Measurements from ENCODE around the gene PPP2R2B.

Gene PPP2R2B

DNA sequence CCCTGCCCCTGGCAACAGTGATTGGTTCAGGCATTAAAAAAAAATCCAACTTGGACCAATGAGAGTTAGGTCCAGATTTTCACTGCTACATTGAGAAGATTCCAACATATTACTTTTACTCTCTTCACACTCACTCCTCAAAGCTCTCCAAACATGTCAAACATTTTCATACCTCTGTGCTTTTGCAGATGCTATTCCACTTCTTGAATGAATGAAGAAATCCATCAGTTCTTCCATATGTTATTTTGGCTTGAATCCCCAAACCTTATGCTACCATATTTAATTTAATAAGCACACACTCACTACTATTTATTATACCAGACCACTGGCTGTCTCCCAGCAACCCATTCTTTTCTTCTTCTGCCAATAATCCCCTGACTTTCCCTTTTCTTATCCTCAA is 87.1 kb downstream of the PPP2R2B start:
- H3K9ac ChIP-seq (ENCODE audit: low read length): no peak overlapping the region
- H3K4me1 ChIP-seq (ENCODE audit: control insufficient read depth, insufficient read depth, low read length): no peaks in the 10 kb centered on the region
- no peak overlapping the region for H3K4me3 ChIP-seq (ENCODE audit: low read length)
- H3K9me3 ChIP-seq (ENCODE audit: control insufficient read depth, low read length): no peaks in the 10 kb centered on the region
- no peaks in the 10 kb centered on the region for H3K36me3 ChIP-seq (ENCODE audit: control insufficient read depth, insufficient read depth, low read length)
- no peaks in the 10 kb centered on the region for H3K27me3 ChIP-seq (ENCODE audit: control insufficient read depth, insufficient read depth, low read length)

DNA sequence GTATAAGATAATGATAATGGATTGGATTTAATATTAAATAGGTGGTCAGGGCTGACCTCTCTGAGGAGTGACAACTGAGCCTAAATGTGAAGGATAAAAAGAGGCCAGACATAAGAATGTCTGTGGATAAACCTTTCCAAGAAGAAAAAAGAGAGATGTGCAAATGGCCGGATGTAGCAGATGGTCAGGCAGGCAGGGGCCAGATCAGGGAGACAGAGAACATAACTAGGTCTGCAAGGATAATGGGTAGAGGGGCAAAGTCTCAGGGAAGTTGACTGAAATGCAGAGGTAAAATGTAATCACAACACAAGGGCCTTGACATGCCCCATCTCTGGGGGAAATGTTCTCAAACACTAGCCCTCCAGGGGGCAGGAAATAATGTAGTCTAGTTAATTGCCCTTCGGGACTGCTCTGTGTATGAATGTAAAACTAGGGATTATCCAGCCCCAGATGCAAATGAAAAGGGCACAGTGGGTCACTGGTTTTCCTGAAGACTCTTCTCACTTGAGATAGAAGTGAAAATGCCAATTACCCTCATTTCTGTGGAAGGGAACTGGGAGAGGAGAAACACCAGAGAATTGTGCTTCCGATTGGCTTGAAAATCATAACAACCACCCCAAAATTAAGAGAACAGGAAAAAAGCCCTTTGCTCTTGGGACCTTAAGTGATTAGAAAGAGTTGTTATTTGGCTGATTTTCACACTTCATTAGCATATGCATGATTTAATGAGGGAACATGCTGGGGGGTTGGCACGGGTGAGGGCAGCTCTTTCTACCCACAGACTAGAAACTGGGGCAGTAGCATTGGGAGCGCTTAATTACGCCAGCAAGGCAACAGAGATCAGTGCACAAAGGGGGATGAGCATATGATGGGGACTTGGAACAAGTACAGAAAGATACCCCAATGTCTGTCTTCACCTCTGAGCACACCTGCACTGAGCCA is 88.6 kb downstream of the PPP2R2B start:
- H3K9me3 ChIP-seq (ENCODE audit: control insufficient read depth, low read length): no peaks in the 10 kb centered on the region
- H3K4me3 ChIP-seq (ENCODE audit: low read length): no peak overlapping the region
- H3K4me1 ChIP-seq (ENCODE audit: control insufficient read depth, insufficient read depth, low read length): no peaks in the 10 kb centered on the region
- H3K9ac ChIP-seq (ENCODE audit: low read length): no peak overlapping the region
- H3K27me3 ChIP-seq (ENCODE audit: control insufficient read depth, insufficient read depth, low read length): no peaks in the 10 kb centered on the region
- no peaks in the 10 kb centered on the region for H3K36me3 ChIP-seq (ENCODE audit: control insufficient read depth, insufficient read depth, low read length)

GRCh38 chr5:146788898-146789297 is 89.7 kb downstream of the PPP2R2B start:
- Histone ChIP-seq H3K9ac (ENCODE audit: low read length) (no peak overlapping the region), H3K4me1 (ENCODE audit: control insufficient read depth, insufficient read depth, low read length) (no peaks in the 10 kb centered on the region), H3K9me3 (ENCODE audit: control insufficient read depth, low read length) (no peaks in the 10 kb centered on the region), H3K4me3 (ENCODE audit: low read length) (no peak overlapping the region), H3K27me3 (ENCODE audit: control insufficient read depth, insufficient read depth, low read length) (no peaks in the 10 kb centered on the region), H3K36me3 (ENCODE audit: control insufficient read depth, insufficient read depth, low read length) (no peaks in the 10 kb centered on the region)

- Histone ChIP-seq H3K36me3 (ENCODE audit: control insufficient read depth, insufficient read depth, low read length) (no peaks in the 10 kb centered on the region), H3K4me1 (ENCODE audit: control insufficient read depth, insufficient read depth, low read length) (no peaks in the 10 kb centered on the region), H3K9me3 (ENCODE audit: control insufficient read depth, low read length) (no peaks in the 10 kb centered on the region), H3K9ac (ENCODE audit: low read length) (no peak overlapping the region), H3K4me3 (ENCODE audit: low read length) (no peak overlapping the region), H3K27me3 (ENCODE audit: control insufficient read depth, insufficient read depth, low read length) (no peaks in the 10 kb centered on the region)
Observed at GRCh38 chr5:146785065-146785464, 93.5 kb downstream of the PPP2R2B start.

DNA sequence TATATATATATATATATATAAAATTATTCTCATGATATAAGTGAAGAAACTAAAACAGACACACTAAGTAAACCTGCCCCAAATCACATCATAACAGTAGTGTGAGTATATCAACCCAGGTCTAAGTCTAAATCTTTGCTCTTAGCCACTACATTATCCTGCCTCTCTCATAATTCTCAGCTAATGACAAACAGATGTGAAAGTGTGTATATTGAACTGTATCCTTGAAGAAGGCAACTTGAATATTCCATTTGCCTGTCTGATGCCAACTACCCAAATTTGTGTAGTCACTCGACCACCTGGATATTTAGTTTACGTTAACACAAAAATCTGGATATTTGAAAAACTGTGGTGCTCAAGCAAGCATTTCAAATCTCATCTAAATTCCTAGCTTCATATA is 97.4 kb downstream of the PPP2R2B start:
- H3K36me3 ChIP-seq (ENCODE audit: control insufficient read depth, insufficient read depth, low read length): no peaks in the 10 kb centered on the region
- no peak overlapping the region for H3K4me3 ChIP-seq (ENCODE audit: low read length)
- H3K4me1 ChIP-seq (ENCODE audit: control insufficient read depth, insufficient read depth, low read length): no peaks in the 10 kb centered on the region
- H3K9me3 ChIP-seq (ENCODE audit: control insufficient read depth, low read length): no peaks in the 10 kb centered on the region
- no peak overlapping the region for H3K9ac ChIP-seq (ENCODE audit: low read length)
- H3K27me3 ChIP-seq (ENCODE audit: control insufficient read depth, insufficient read depth, low read length): no peaks in the 10 kb centered on the region

DNA sequence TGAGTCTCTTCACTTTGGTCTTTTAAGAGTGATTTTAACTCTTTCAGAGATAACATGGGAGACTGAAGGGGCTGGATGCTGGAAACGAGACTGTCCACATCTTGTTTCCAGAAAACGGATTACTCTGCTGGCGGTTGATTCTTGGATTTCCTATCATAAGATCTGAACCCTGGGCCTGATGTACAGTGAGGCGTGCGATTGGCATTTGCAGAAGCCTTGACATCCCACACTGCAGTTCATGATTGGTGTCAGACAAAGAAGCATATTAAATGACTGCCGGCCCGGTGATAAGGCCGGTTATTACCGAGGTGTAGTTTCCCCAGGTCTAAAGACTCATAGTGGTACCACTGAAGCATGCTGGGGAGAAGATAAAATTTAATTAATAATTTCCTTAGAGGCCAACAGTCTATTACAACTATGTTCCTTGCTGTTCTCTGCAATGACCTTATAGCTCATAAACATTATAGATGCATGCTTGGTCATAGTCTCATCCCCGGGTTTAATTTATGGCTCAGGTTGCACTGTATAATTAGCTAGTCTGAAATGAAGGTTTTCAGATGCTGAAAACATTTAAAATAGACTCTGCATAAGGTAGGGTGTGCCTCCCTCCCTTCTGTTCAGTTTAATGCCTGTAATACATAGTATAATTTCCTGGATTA is 99.2 kb downstream of the PPP2R2B start:
- H3K9me3 ChIP-seq (ENCODE audit: control insufficient read depth, low read length): no peaks in the 10 kb centered on the region
- no peak overlapping the region for H3K9ac ChIP-seq (ENCODE audit: low read length)
- H3K4me3 ChIP-seq (ENCODE audit: low read length): no peak overlapping the region
- no peaks in the 10 kb centered on the region for H3K27me3 ChIP-seq (ENCODE audit: control insufficient read depth, insufficient read depth, low read length)
- H3K4me1 ChIP-seq (ENCODE audit: control insufficient read depth, insufficient read depth, low read length): no peaks in the 10 kb centered on the region
- no peaks in the 10 kb centered on the region for H3K36me3 ChIP-seq (ENCODE audit: control insufficient read depth, insufficient read depth, low read length)

- Histone ChIP-seq H3K9me3 (ENCODE audit: control insufficient read depth, low read length) (no peaks in the 10 kb centered on the region), H3K4me1 (ENCODE audit: control insufficient read depth, insufficient read depth, low read length) (no peaks in the 10 kb centered on the region), H3K36me3 (ENCODE audit: control insufficient read depth, insufficient read depth, low read length) (no peaks in the 10 kb centered on the region), H3K9ac (ENCODE audit: low read length) (no peak overlapping the region), H3K4me3 (ENCODE audit: low read length) (no peak overlapping the region), H3K27me3 (ENCODE audit: control insufficient read depth, insufficient read depth, low read length) (no peaks in the 10 kb centered on the region)
Observed at GRCh38 chr5:146778795-146779194, 99.8 kb downstream of the PPP2R2B start.

GRCh38 chr5:146778261-146778660 is 100.3 kb downstream of the PPP2R2B start:
- no peak overlapping the region for H3K4me3 ChIP-seq (ENCODE audit: low read length)
- no peaks in the 10 kb centered on the region for H3K4me1 ChIP-seq (ENCODE audit: control insufficient read depth, insufficient read depth, low read length)
- no peaks in the 10 kb centered on the region for H3K9me3 ChIP-seq (ENCODE audit: control insufficient read depth, low read length)
- no peaks in the 10 kb centered on the region for H3K36me3 ChIP-seq (ENCODE audit: control insufficient read depth, insufficient read depth, low read length)
- no peak overlapping the region for H3K9ac ChIP-seq (ENCODE audit: low read length)
- no peaks in the 10 kb centered on the region for H3K27me3 ChIP-seq (ENCODE audit: control insufficient read depth, insufficient read depth, low read length)

- H3K9me3 ChIP-seq (ENCODE audit: control insufficient read depth, low read length): no peaks in the 10 kb centered on the region
- H3K36me3 ChIP-seq (ENCODE audit: control insufficient read depth, insufficient read depth, low read length): no peaks in the 10 kb centered on the region
- no peak overlapping the region for H3K9ac ChIP-seq (ENCODE audit: low read length)
- H3K4me3 ChIP-seq (ENCODE audit: low read length): no peak overlapping the region
- H3K4me1 ChIP-seq (ENCODE audit: control insufficient read depth, insufficient read depth, low read length): no peaks in the 10 kb centered on the region
- no peaks in the 10 kb centered on the region for H3K27me3 ChIP-seq (ENCODE audit: control insufficient read depth, insufficient read depth, low read length)
Observed at GRCh38 chr5:146772881-146773466, 105.6 kb downstream of the PPP2R2B start.

GRCh38 chr5:146770980-146771379 is 107.6 kb downstream of the PPP2R2B start:
- Histone ChIP-seq H3K9me3 (ENCODE audit: control insufficient read depth, low read length) (no peaks in the 10 kb centered on the region), H3K4me3 (ENCODE audit: low read length) (no peak overlapping the region), H3K9ac (ENCODE audit: low read length) (no peak overlapping the region), H3K27me3 (ENCODE audit: control insufficient read depth, insufficient read depth, low read length) (no peaks in the 10 kb centered on the region), H3K4me1 (ENCODE audit: control insufficient read depth, insufficient read depth, low read length) (no peaks in the 10 kb centered on the region), H3K36me3 (ENCODE audit: control insufficient read depth, insufficient read depth, low read length) (no peaks in the 10 kb centered on the region)

DNA sequence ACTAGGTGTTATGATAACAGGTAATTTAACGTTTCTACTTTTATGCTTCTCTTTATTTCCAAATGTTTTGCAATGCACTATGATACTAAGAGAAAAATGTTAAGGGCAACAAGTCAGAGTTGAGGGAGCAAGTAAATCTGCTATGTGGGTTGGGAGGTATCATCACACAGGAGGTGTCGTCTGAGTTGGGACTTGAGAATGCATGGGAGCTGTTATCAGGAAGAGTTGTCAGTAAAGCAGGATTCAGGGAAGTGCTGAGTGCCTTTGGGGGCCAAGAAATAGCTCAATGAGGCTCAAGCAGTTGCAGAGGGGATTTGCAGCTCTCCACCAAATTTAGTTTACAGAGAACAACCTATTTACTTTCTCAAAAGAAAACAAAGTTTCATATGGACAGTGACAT is 108.0 kb downstream of the PPP2R2B start:
- Histone ChIP-seq H3K9ac (ENCODE audit: low read length) (no peak overlapping the region), H3K4me3 (ENCODE audit: low read length) (no peak overlapping the region), H3K36me3 (ENCODE audit: control insufficient read depth, insufficient read depth, low read length) (no peaks in the 10 kb centered on the region), H3K4me1 (ENCODE audit: control insufficient read depth, insufficient read depth, low read length) (no peaks in the 10 kb centered on the region), H3K27me3 (ENCODE audit: control insufficient read depth, insufficient read depth, low read length) (no peaks in the 10 kb centered on the region), H3K9me3 (ENCODE audit: control insufficient read depth, low read length) (no peaks in the 10 kb centered on the region)

DNA sequence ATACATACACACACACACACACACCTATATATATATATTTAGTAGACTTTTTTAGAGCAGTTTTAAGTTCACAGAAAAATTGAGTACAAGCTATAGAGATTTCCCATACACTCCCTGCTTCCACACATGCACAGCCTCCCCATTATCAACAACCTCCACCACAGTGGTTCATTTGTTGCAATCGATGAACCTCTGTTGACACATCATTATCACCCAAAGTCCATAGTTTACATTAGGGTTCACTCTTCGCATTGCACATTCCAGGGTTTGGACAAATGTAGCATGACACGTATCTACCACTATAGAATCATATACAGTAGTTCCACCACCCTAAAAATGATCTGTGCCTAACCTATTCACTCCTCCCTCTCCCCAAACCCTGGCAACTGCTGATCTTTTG is 111.0 kb downstream of the PPP2R2B start:
- Histone ChIP-seq H3K36me3 (ENCODE audit: control insufficient read depth, insufficient read depth, low read length) (no peaks in the 10 kb centered on the region), H3K4me1 (ENCODE audit: control insufficient read depth, insufficient read depth, low read length) (no peaks in the 10 kb centered on the region), H3K27me3 (ENCODE audit: control insufficient read depth, insufficient read depth, low read length) (no peaks in the 10 kb centered on the region), H3K9me3 (ENCODE audit: control insufficient read depth, low read length) (no peaks in the 10 kb centered on the region), H3K9ac (ENCODE audit: low read length) (no peak overlapping the region), H3K4me3 (ENCODE audit: low read length) (no peak overlapping the region)

Data from mucosa of stomach (tissue), 1 donor.